Neutrophil (primary cell): ENCODE results near the gene IGF2R.
"Not testable (repeated sequence)": the region's sequence is repeated elsewhere in the genome, so short reads cannot be mapped to it uniquely, and the experiment has no call there.

Source experiments
- H3K27ac ChIP-seq: fragments of 200-600 bp; sonication (generic); 2 replicates; pipeline ENCODE4 v1.5.1; 2016; ENCODE audit warnings: mild to moderate bottlenecking, moderate library complexity
- H3K27me3 ChIP-seq: fragments of 200-600 bp; sonication (generic); 2 replicates; pipeline ENCODE4 v1.6.0; 2016; ENCODE audit warnings: mild to moderate bottlenecking
- H3K36me3 ChIP-seq: fragments of 200-600 bp; sonication (generic); 2 replicates; pipeline ENCODE4 v1.5.1; 2017
- H3K4me1 ChIP-seq, 2 experiments: fragments of 200-600 bp in 1 of 2; sonication (generic) in 1 of 2; 1 replicate in 1 of 2; 2 replicates in 1 of 2; pipeline versions ENCODE4 v1.5.1 to v1.6.1; 2013 to 2016; ENCODE audit warnings: low read depth in 1 of 2, low read length in 1 of 2, mild to moderate bottlenecking in 1 of 2, moderate library complexity in 1 of 2; ENCODE audit not compliant: control insufficient read depth in 1 of 2, insufficient read depth in 1 of 2
- H3K4me3 ChIP-seq, 2 experiments: fragments of 200-600 bp in 1 of 2; sonication (generic) in 1 of 2; 1 replicate in 1 of 2; 2 replicates in 1 of 2; pipeline ENCODE4 v1.5.1; 2013 to 2016; ENCODE audit warnings: low read depth in 1 of 2, low read length in 1 of 2, mild to moderate bottlenecking in 1 of 2, moderate library complexity in 1 of 2
- H3K9me3 ChIP-seq: fragments of 200-600 bp; sonication (generic); 2 replicates; pipeline ENCODE4 v1.5.1; 2016
- TF ChIP-seq, protein P1 (sequence below): fragments of 200-600 bp; sonication (generic); IDR thresholded peaks from 2 replicates; pipeline ENCODE4 v1.5.1; 2016; ENCODE audit warnings: antibody characterized with exemption

IGF2R gene

DNA sequence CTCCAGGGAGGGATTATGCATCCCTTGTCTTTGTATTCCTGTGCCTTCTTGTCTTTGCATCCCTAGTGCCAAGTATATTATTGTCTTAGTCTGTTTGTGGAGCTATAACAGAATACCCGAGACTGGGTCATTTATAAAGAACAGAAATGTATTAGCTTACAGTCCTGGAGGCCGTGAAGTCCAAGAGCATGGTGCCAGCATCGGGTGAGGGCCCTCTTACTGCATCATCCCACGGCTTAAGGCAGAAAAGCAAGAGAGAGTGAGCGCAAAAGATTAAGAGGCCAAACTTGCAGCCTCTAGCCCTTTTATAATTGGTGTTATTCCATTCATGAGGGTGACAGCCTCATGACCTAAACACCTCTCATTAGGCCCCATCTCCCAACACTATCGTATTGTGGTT, 8.4 kb upstream of the IGF2R start:
- Histone ChIP-seq H3K36me3 (no peaks in the 10 kb centered on the region), H3K27me3 (no peaks in the 10 kb centered on the region), H3K27ac (peak overlapping the region; percentile 95), H3K4me3 (peak overlapping the region in 1 of 2 experiments; percentile 34), H3K4me1 (peaks cover 85 to 92% of the 10 kb centered on the region in 2 experiments), H3K9me3 (no peaks in the 10 kb centered on the region)
- TF ChIP-seq, protein P1, sequence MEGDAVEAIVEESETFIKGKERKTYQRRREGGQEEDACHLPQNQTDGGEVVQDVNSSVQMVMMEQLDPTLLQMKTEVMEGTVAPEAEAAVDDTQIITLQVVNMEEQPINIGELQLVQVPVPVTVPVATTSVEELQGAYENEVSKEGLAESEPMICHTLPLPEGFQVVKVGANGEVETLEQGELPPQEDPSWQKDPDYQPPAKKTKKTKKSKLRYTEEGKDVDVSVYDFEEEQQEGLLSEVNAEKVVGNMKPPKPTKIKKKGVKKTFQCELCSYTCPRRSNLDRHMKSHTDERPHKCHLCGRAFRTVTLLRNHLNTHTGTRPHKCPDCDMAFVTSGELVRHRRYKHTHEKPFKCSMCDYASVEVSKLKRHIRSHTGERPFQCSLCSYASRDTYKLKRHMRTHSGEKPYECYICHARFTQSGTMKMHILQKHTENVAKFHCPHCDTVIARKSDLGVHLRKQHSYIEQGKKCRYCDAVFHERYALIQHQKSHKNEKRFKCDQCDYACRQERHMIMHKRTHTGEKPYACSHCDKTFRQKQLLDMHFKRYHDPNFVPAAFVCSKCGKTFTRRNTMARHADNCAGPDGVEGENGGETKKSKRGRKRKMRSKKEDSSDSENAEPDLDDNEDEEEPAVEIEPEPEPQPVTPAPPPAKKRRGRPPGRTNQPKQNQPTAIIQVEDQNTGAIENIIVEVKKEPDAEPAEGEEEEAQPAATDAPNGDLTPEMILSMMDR = no peak

DNA sequence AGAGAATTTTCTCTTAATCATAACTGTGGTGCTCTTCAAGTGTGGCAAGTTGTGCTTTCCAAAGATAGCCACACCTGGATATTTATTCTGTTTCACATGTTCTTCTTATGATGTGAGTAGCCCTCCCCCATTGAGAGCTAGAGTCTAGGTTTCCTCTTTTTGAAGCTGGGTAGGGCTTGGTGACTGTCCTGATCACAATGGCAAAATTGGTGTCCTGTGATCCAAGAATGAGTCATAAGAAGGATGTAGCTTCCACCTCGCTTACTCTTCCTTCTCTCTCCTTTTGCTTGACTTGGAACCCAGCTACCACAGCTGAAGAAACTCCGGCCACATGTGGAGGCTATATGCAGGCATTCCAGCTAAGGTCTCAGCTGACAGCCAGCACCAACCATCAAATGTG, 7.4 kb upstream of the IGF2R start:
- TF ChIP-seq, protein P1 = no peak
- Histone ChIP-seq H3K36me3 (no peaks in the 10 kb centered on the region), H3K27me3 (no peaks in the 10 kb centered on the region), H3K27ac (peak overlapping the region; percentile 95), H3K4me1 (peaks cover 93 to 96% of the 10 kb centered on the region in 2 experiments), H3K9me3 (no peaks in the 10 kb centered on the region), H3K4me3 (no peak overlapping the region)

DNA sequence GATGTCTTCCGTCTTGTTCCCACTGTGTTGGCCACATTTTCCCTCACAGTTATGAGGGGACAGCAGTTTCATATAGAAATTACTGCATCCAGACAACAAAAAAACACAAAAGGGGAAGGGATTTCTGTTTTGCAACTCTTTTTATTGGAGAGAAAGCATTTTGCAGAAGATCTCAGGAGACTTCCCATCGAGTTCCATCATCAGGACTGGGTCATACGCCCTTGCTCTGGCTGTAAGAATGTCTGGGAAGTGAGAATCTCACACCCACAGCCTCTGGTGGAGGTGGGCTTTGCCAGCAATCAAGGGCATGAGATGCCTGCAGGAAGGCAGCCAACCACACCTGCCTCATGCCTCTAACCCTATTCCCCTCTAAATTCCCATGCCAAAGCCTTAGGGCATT, 5.8 kb upstream of the IGF2R start:
- no peaks in the 10 kb centered on the region for H3K9me3 ChIP-seq
- peak overlapping the region; percentile 95 for H3K27ac ChIP-seq
- H3K4me3 ChIP-seq = no peak overlapping the region
- no peaks in the 10 kb centered on the region for H3K36me3 ChIP-seq
- TF ChIP-seq, protein P1 = no peak
- peaks cover 94 to 96% of the 10 kb centered on the region in 2 experiments for H3K4me1 ChIP-seq
- no peaks in the 10 kb centered on the region for H3K27me3 ChIP-seq

DNA sequence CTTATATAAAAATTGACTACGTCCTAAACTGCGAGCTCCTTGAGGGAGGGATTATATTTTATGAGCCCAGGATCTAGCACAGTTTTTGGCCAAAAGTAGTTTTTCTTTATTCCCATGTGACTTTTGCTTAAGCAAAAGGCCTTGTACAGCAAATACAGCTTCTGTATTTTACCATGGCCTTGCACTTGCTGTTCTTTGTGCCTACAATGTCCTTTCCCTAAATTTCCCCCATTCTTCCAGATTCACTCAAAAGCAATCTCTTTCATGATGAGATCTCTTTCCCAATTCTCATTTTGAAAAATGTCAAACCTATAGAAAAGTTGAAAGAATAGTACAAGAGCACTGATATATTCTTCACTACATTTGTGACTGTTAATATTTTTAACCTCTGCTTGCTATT, 4.8 kb upstream of the IGF2R start:
- no peak overlapping the region for H3K27ac ChIP-seq
- H3K4me3 ChIP-seq = no peak overlapping the region
- no peaks in the 10 kb centered on the region for H3K36me3 ChIP-seq
- peaks cover 90 to 93% of the 10 kb centered on the region in 2 experiments for H3K4me1 ChIP-seq
- no peaks in the 10 kb centered on the region for H3K27me3 ChIP-seq
- no peaks in the 10 kb centered on the region for H3K9me3 ChIP-seq
- TF ChIP-seq, protein P1 = no peak

DNA sequence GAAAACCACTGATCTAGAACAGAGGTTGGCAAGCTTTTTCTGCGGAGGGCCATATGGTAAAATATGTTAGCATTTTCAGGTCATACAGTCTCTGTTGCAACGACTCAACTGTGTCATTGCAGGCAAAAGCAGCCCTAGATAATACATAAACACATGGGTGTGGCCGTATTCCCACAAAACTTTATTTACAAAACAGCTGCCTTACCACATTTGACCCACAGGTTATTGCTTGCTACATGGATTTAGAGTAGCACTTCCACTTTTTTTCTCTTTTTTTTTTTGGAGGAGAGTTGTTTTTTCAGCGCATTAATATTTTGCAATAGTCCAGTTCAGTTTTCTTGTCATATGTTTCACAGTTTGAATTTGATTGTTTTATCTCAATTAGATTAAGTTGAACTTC, 2.5 kb upstream of the IGF2R start:
- TF ChIP-seq, protein P1 = peak; percentile 71
- H3K36me3 ChIP-seq = peaks cover 7% of the 10 kb centered on the region
- no peaks in the 10 kb centered on the region for H3K27me3 ChIP-seq
- peaks cover 81 to 82% of the 10 kb centered on the region in 2 experiments for H3K4me1 ChIP-seq
- H3K9me3 ChIP-seq = no peaks in the 10 kb centered on the region
- peak overlapping the region; percentile 4 to 39 for H3K4me3 ChIP-seq
- peak overlapping the region; percentile 98 for H3K27ac ChIP-seq

DNA sequence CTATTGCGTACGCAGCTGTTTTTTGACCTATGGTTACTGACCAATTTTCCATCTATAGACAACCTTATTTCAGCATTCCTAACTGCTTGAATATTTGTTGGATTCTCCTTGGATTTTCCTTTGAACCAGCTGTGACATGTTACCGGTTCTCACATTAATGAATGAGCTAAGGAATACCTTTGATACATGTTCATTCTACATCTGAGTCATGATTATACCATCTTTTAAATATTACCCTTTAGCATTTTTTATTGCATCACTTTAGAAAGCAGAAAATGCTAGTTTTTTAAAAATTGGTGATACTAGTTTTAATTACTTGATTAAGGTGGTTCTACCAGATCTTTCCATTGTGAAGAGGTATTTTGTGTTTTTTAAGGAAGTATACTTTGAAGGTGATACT, 1.9 kb upstream of the IGF2R start:
- peak overlapping the region; percentile 98 for H3K27ac ChIP-seq
- peaks cover 7% of the 10 kb centered on the region for H3K36me3 ChIP-seq
- peak overlapping the region in 1 of 2 experiments; percentile 39 for H3K4me3 ChIP-seq
- TF ChIP-seq, protein P1 = no peak
- H3K4me1 ChIP-seq = peaks cover 81 to 82% of the 10 kb centered on the region in 2 experiments
- H3K27me3 ChIP-seq = no peaks in the 10 kb centered on the region
- no peaks in the 10 kb centered on the region for H3K9me3 ChIP-seq

DNA sequence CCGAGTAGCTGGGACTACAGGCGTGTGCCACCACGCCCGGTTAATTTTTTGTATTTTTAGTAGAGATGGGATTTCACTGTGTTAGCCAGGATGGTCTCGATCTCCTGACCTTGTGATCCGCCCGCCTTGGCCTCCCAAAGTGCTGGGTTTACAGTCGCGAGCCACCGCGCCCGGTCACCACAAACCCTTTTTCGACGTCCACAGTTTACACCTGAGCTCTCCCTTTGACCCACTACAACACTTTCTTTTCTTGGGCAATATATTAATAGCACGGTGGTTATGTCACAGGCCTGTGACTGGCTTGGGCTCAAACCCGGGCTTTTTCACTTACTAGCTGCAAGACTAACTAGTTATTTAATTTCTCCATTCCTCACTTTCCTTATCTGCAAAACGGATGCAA, 1.3 kb upstream of the IGF2R start:
- peak overlapping the region; percentile 98 for H3K27ac ChIP-seq
- not testable (repeated sequence) for H3K27me3 ChIP-seq
- peaks cover 81 to 82% of the 10 kb centered on the region in 2 experiments for H3K4me1 ChIP-seq

More for the DNA sequence above, 1.3 kb upstream of the IGF2R start:
- H3K9me3 ChIP-seq = not testable (repeated sequence)
- Histone ChIP-seq H3K4me3 (peak overlapping the region in 1 of 2 experiments; percentile 89), H3K36me3 (peaks cover 10% of the 10 kb centered on the region)
